ENCODE results near the gene VPS52. TPM values are rescaled to one million over a fixed set of nuclear protein-coding genes. Genes with fewer than 3 reads are reported as not detected.

The VPS52 gene
- total and polyA plus RNA-seq, 9 of the 15 experiments (the other 6 are each of a cell fraction or from before 2014, with no cell fraction given) = 24.4 to 103 (median 40.2) TPM

GRCh38 chr6:33312361-33313104 is 40.9 kb upstream of the VPS52 start (continued):
- TF ChIP-seq REST (IDR thresholded peaks at IDR 0.05; ENCODE audit: borderline replicate concordance) (peak; percentile 48; the same call in 1 of the 2 replicates), REST (CRISPR knock-in tag; IDR thresholded peaks at IDR 0.05; ENCODE audit: low read depth) (no peak), HDAC1 (IDR thresholded peaks at IDR 0.05) (peak in 1 of 2 experiments; percentile 73; a peak in 2 of 4 replicates), FOXK1 (CRISPR knock-in tag; IDR thresholded peaks at IDR 0.05; ENCODE audit: borderline replicate concordance) (no peak), NR0B1 (IDR thresholded peaks at IDR 0.05; ENCODE audit: partially characterized antibody) (no peak), ZNF384 (IDR thresholded peaks at IDR 0.05; ENCODE audit: low read depth, low read length) (peak; percentile 68), TSC22D4 (tag; IDR thresholded peaks at IDR 0.05) (no peak), MCM5 (IDR thresholded peaks at IDR 0.05; ENCODE audit: low read depth) (no peak), ARID4B (CRISPR knock-in tag; IDR thresholded peaks at IDR 0.05) (peak; percentile 52; the same call in 1 of the 2 replicates), SAFB2 (IDR thresholded peaks at IDR 0.05; ENCODE audit: borderline replicate concordance, low read depth, low read length, severe bottlenecking) (no peak), PHB2 (IDR thresholded peaks at IDR 0.05; ENCODE audit: low read depth) (no peak), WHSC1 (IDR thresholded peaks at IDR 0.05; ENCODE audit: low read length) (no peak)
